AG04450 (cell line): ENCODE data around the gene ZFAND2A. TPM values are rescaled to one million over a fixed set of nuclear protein-coding genes. Genes with fewer than 3 reads are reported as not detected.
"Not testable (repeated sequence)": the region's sequence is repeated elsewhere in the genome, so short reads cannot be mapped to it uniquely, and the experiment has no call there.

Experiments
- CTCF ChIA-PET: fragments of 300-600, 350-600 bp; formaldehyde crosslinking; extraction: SDS; loops from one replicate; lab custom pipeline; 2022; ENCODE audit warnings: antibody characterized with exemption, inconsistent platforms; lab: Charles Lee
- POLR2A ChIA-PET: fragments of 350-600 bp; formaldehyde crosslinking; extraction: SDS; loops from one replicate; lab custom pipeline; 2021; ENCODE audit warnings: antibody characterized with exemption, inconsistent platforms; lab: Yijun Ruan, JAX
- DNase-seq: peaks from one replicate; pipeline ENCODE4 v3.0.0-alpha.2; 2011; ENCODE audit warnings: low read depth, low spot score
- H3K27ac ChIP-seq: one replicate; pipeline ENCODE4 v1.5.1; 2012; ENCODE audit warnings: low read depth, low read length, control low read depth
- H3K27me3 ChIP-seq: one replicate; pipeline ENCODE4 v1.6.0; 2012; ENCODE audit warnings: low read length; ENCODE audit not compliant: control insufficient read depth, insufficient read depth
- H3K4me3 ChIP-seq: 2 replicates; pipeline ENCODE4 v1.5.1; 2011; ENCODE audit warnings: mild to moderate bottlenecking, low read depth, low read length, control low read depth
- H3K9me3 ChIP-seq: 2 replicates; pipeline ENCODE4 v1.5.1; 2012; ENCODE audit warnings: low read length; ENCODE audit not compliant: control insufficient read depth, insufficient read depth
- CTCF ChIP-seq: IDR thresholded peaks from 2 replicates; pipeline ENCODE4 v1.5.1; 2011; ENCODE audit warnings: low read depth, low read length, control low read depth, inconsistent platforms
- polyA plus RNA-seq: library from polyadenylated mRNA; depleted of rRNA; stranded (reverse); fragments of >200 nt; gene quantifications from 2 replicates; pipeline ENCODE4 v1.2.3, GENCODE V29; 2011

The ZFAND2A gene
- polyA plus RNA-seq, 1 experiment = 38.9 TPM

- H3K27me3 ChIP-seq = peaks cover 2% of the 10 kb centered on the region
- no peak for DNase-seq
- no peaks in the 10 kb centered on the region; the same call in 1 of the 2 replicates for H3K9me3 ChIP-seq
- no peak for TF ChIP-seq CTCF
- ChIA-PET POLR2A (no interaction called here), CTCF (interaction anchor here (1.0 to 3.0 kb wide), 3 partner anchors 21 to 152 kb away, joined by 3 to 10 read pairs (median 5); no protein-coding TSS in a partner anchor)
- H3K27ac ChIP-seq = no peak overlapping the region
- H3K4me3 ChIP-seq = no peak overlapping the region
Measured at GRCh38 chr7:1144269-1144771, 15.7 kb downstream of the ZFAND2A start.

GRCh38 chr7:1143031-1143430 lies 17.0 kb downstream of the ZFAND2A start:
- H3K27me3 ChIP-seq, H3K4me3 ChIP-seq, H3K27ac ChIP-seq, H3K9me3 ChIP-seq, DNase-seq, POLR2A ChIA-PET: not testable (repeated sequence)
- CTCF ChIA-PET = interaction anchor here (0.7 to 3.0 kb wide), 3 partner anchors 14 to 150 kb away, joined by 3 to 10 read pairs (median 3); no protein-coding TSS in a partner anchor

GRCh38 chr7:1142051-1142635 lies 17.9 kb downstream of the ZFAND2A start:
- Histone ChIP-seq H3K4me3 (no peak overlapping the region), H3K9me3 (no peaks in the 10 kb centered on the region; the same call in 1 of the 2 replicates), H3K27me3 (peaks cover 2% of the 10 kb centered on the region), H3K27ac (no peak overlapping the region)
- DNase-seq = no peak
- TF ChIP-seq CTCF = no peak
- POLR2A ChIA-PET = interaction anchor here (0.9 kb wide), 1 partner anchor 18 kb away, joined by 3 read pairs; no protein-coding TSS in a partner anchor
- CTCF ChIA-PET = interaction anchor here (3.0 kb wide), 1 partner anchor 19 kb away, joined by 10 read pairs; no protein-coding TSS in a partner anchor

- DNase-seq = no peak
- no peak overlapping the region for H3K4me3 ChIP-seq
- no peaks in the 10 kb centered on the region; the same call in 1 of the 2 replicates for H3K9me3 ChIP-seq
- POLR2A ChIA-PET = no interaction called here
- TF ChIP-seq CTCF = no peak
- H3K27ac ChIP-seq = no peak overlapping the region
- CTCF ChIA-PET = interaction anchor here (3.0 kb wide), 1 partner anchor 18 kb away, joined by 10 read pairs; no protein-coding TSS in a partner anchor
- H3K27me3 ChIP-seq = peaks cover 2% of the 10 kb centered on the region
Measured at GRCh38 chr7:1141651-1142050, 18.3 kb downstream of the ZFAND2A start.

GRCh38 chr7:1140476-1141104 lies 19.4 kb downstream of the ZFAND2A start:
- Histone ChIP-seq H3K4me3 (no peak overlapping the region), H3K9me3 (no peaks in the 10 kb centered on the region; the same call in 1 of the 2 replicates), H3K27ac (no peak overlapping the region), H3K27me3 (peaks cover 2% of the 10 kb centered on the region)
- POLR2A ChIA-PET = no interaction called here
- no peak for TF ChIP-seq CTCF
- CTCF ChIA-PET = interaction anchor here (1.1 to 1.4 kb wide), 3 partner anchors 17 to 75 kb away, joined by 4 to 12 read pairs (median 4); partner anchors contain the start of gene GPER1
- no peak for DNase-seq
